Fibroblast of lung (primary cell): Measurements from ENCODE around the gene KMO. TPM values are rescaled to one million over a fixed set of nuclear protein-coding genes. Genes with fewer than 3 reads are reported as not detected.
A peak's percentile ranks its signal among the peaks of the same experiment; 100 is the strongest.

Experiments used
- DNase-seq, 2 donors: peaks; one replicate each; pipeline versions ENCODE4 v3.0.0 to v3.0.0-alpha.2; 2010; ENCODE audit warnings: low read depth in 2 of 2
- H2AFZ ChIP-seq: 2 replicates; pipeline ENCODE4 v1.5.1; 2012; ENCODE audit warnings: low read length, control low read depth, inconsistent platforms
- H3K27ac ChIP-seq: 2 replicates; pipeline ENCODE4 v1.5.1; 2011; ENCODE audit warnings: low read length, control low read depth; ENCODE audit not compliant: insufficient read depth
- H3K27me3 ChIP-seq: 2 replicates; pipeline ENCODE4 v1.5.1; 2011; ENCODE audit warnings: mild to moderate bottlenecking, low read length; ENCODE audit not compliant: control insufficient read depth, insufficient read depth
- H3K36me3 ChIP-seq: 2 replicates; pipeline ENCODE4 v1.5.1; 2011; ENCODE audit warnings: low read length; ENCODE audit not compliant: control insufficient read depth, insufficient read depth
- H3K4me1 ChIP-seq: 2 replicates; pipeline ENCODE4 v1.5.1; 2011; ENCODE audit warnings: low read length; ENCODE audit not compliant: control insufficient read depth, insufficient read depth; ENCODE audit errors: extremely low read depth
- H3K4me2 ChIP-seq: 2 replicates; pipeline ENCODE4 v1.5.1; 2011; ENCODE audit warnings: low read length, control low read depth; ENCODE audit not compliant: insufficient read depth; ENCODE audit errors: extremely low read depth
- H3K4me3 ChIP-seq, 4 experiments: fragments of 200-600 bp in 1 of 4; sonication (generic) in 1 of 4; replicated peaks in 1 of 4; 2 replicates each; pipeline ENCODE4 v1.5.1; 2011 to 2016; ENCODE audit warnings: low read length in 4 of 4, low read depth in 3 of 4, mild to moderate bottlenecking in 3 of 4, control low read depth in 2 of 4, inconsistent platforms in 1 of 4, mixed read lengths in 1 of 4; ENCODE audit not compliant: insufficient read depth in 1 of 4; ENCODE audit errors: control extremely low read depth in 1 of 4
- H3K79me2 ChIP-seq: 2 replicates; pipeline ENCODE4 v1.5.1; 2012; ENCODE audit warnings: mild to moderate bottlenecking, low read length, inconsistent platforms; ENCODE audit not compliant: control insufficient read depth, insufficient read depth
- H3K9ac ChIP-seq: 2 replicates; pipeline ENCODE4 v1.5.1; 2011; ENCODE audit warnings: mild to moderate bottlenecking, low read length, control low read depth; ENCODE audit not compliant: insufficient read depth
- H3K9me3 ChIP-seq: 2 replicates; pipeline ENCODE4 v1.5.1; 2012; ENCODE audit warnings: low read depth, low read length; ENCODE audit not compliant: control insufficient read depth, insufficient read depth
- H4K20me1 ChIP-seq: 2 replicates; pipeline ENCODE4 v1.5.1; 2011; ENCODE audit warnings: low read length; ENCODE audit not compliant: control insufficient read depth, insufficient read depth; ENCODE audit errors: extremely low read depth
- EZH2 ChIP-seq: IDR thresholded peaks from 2 replicates; pipeline ENCODE4 v1.5.1; 2012; ENCODE audit warnings: low read length, control low read depth, mild to moderate bottlenecking; ENCODE audit errors: missing control alignments
- polyA plus RNA-seq, 2 donors: library from polyadenylated mRNA; depleted of rRNA in 1 of 2; stranded (reverse) in 1 of 2; unstranded in 1 of 2; fragments of >200 nt; gene quantifications; 2 replicates each; pipeline ENCODE4 v1.2.1, GENCODE V29; 2011 to 2012; ENCODE audit warnings: missing spikeins in 1 of 2
- total RNA-seq: library from RNA; depleted of rRNA; stranded (reverse); fragments of >200 nt; gene quantifications from 2 replicates; pipeline ENCODE4 v1.2.1, GENCODE V29; 2014
- TF ChIP-seq, protein P1 (sequence below), 2 donors: IDR thresholded peaks in 1 of 2; conservative IDR thresholded peaks in 1 of 2; 1 replicate in 1 of 2; 2 replicates in 1 of 2; pipeline ENCODE4 v1.5.1; 2011 to 2012; ENCODE audit warnings: low read length in 2 of 2, control low read depth in 1 of 2, inconsistent platforms in 1 of 2, low read depth in 1 of 2, mild to moderate bottlenecking in 1 of 2

KMO gene
- total and polyA plus RNA-seq, 2 donors (not counting 1 experiment from before 2014, with no cell fraction given), result 0.07 TPM; not detected in 1

DNA sequence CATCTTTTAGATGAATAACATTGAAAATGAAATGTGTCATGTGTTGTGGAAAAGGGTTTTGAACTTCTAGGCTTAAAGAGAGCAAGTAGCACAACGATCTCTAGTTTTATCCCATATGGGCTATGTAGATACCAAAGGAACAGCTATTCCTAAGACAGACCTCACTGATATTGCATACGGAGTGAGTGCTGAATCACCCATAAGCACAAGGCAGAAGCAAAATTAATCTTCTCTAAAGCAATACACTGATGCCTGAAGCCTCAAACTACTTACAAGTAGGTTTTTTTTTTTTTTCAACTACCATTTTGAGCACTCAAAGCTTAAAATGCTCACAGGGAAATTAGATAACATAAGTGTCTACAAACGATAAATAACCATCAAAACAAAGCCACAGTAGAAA is 5.0 kb upstream of the KMO start:
- H3K4me1 ChIP-seq, result no peaks in the 10 kb centered on the region
- H3K36me3 ChIP-seq, result no peaks in the 10 kb centered on the region
- H3K9me3 ChIP-seq, result no peaks in the 10 kb centered on the region
- TF ChIP-seq, protein P1, sequence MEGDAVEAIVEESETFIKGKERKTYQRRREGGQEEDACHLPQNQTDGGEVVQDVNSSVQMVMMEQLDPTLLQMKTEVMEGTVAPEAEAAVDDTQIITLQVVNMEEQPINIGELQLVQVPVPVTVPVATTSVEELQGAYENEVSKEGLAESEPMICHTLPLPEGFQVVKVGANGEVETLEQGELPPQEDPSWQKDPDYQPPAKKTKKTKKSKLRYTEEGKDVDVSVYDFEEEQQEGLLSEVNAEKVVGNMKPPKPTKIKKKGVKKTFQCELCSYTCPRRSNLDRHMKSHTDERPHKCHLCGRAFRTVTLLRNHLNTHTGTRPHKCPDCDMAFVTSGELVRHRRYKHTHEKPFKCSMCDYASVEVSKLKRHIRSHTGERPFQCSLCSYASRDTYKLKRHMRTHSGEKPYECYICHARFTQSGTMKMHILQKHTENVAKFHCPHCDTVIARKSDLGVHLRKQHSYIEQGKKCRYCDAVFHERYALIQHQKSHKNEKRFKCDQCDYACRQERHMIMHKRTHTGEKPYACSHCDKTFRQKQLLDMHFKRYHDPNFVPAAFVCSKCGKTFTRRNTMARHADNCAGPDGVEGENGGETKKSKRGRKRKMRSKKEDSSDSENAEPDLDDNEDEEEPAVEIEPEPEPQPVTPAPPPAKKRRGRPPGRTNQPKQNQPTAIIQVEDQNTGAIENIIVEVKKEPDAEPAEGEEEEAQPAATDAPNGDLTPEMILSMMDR (conservative IDR thresholded peaks at IDR 0.05 in 1 of 2, IDR thresholded peaks at IDR 0.05 in 1 of 2; ENCODE audit: low read depth in 1 of 2, low read length in 2 of 2), result no peak
- TF ChIP-seq EZH2, result no peak
- peaks cover 6% of the 10 kb centered on the region for H3K27me3 ChIP-seq
- no peak for DNase-seq
- no peak overlapping the region for H3K27ac ChIP-seq
- H3K79me2 ChIP-seq, result no peaks in the 10 kb centered on the region
- no peak overlapping the region for H3K9ac ChIP-seq
- H3K4me2 ChIP-seq, result no peak overlapping the region
- H4K20me1 ChIP-seq, result no peaks in the 10 kb centered on the region
- H2AFZ ChIP-seq, result no peak overlapping the region
- no peak overlapping the region for H3K4me3 ChIP-seq

DNA sequence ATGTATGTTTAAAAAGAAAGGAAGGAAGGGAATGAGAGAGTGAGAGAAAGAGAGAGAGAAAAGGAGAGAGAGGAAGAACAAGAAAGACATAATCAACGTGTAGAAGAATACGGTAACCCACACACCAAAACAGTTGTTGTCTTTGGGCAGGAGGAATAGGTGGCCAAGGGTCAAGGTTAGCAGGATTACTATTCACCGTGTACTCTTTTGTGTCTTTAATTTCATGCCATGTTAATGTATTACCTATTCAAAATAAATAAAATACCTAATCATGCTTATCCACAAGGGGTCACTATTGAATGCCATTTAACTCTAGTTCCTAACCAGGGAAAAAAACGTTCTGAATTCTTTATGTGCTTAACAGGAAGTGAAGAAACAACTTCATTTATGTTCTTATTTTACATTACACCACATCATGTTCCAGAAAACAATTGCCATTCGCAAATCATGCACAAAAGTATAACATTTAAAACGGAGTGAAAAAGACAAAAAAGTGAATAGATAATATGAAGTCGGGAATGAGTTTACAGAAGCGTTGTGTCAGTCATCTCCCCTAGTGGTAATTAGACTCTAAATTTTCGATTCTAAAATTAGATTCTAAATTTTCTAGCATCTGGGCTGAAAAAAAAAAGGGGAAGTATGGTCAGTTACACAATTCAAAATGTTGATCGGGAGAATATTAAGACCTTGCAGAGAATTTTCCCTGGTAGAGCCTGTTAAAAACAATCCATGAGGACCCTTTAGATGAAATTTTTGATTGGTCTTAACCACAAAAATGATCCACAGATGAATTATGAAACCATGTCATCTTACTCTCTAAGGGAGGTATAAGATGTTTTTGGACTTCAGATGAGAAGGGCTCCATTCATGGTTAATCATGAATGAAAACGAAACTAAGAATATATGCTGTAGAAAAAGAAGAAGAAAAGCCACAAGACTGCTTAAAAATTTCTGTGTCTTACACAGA is 700 bp upstream of the KMO start:
- Histone ChIP-seq H3K4me1 (no peaks in the 10 kb centered on the region), H3K9ac (peak overlapping the region; percentile 22), H2AFZ (peak overlapping the region; percentile 41), H3K4me2 (peak overlapping the region; percentile 96), H4K20me1 (no peaks in the 10 kb centered on the region), H3K9me3 (no peaks in the 10 kb centered on the region), H3K36me3 (no peaks in the 10 kb centered on the region), H3K4me3 (peak overlapping the region; percentile 42 to 82 (median 69)), H3K79me2 (no peaks in the 10 kb centered on the region), H3K27me3 (peaks cover 3% of the 10 kb centered on the region), H3K27ac (no peak overlapping the region)
- DNase-seq, result peak; percentile 68 to 88
- TF ChIP-seq, protein P1 (conservative IDR thresholded peaks at IDR 0.05 in 1 of 2, IDR thresholded peaks at IDR 0.05 in 1 of 2; ENCODE audit: low read depth in 1 of 2, low read length in 2 of 2), result peak in 1 of 2 donors; percentile 52
- no peak for TF ChIP-seq EZH2

DNA sequence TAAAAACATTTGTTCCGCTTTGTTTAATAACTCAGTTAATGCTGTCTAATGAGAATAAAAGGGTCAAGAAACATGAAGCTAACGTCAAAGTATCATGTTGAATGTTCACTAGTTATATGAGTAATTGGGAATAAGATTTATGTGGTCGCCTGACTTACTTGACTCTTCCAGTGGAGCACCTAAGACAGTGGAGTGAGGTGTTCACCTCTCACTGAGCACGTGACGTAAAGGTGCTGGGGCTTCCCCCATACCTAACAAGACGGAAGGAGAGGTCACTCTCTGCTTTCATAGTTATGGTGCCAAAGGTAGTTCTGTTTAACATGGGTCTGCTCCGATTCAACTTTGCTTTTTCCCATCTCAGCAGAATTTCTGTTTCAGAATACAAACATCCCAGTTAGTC is 686 bp downstream of the KMO start:
- Histone ChIP-seq H3K27ac (no peak overlapping the region), H3K4me3 (no peak overlapping the region), H4K20me1 (no peaks in the 10 kb centered on the region), H2AFZ (no peak overlapping the region), H3K9ac (no peak overlapping the region), H3K79me2 (no peaks in the 10 kb centered on the region), H3K9me3 (no peaks in the 10 kb centered on the region), H3K27me3 (peaks cover 3% of the 10 kb centered on the region), H3K36me3 (no peaks in the 10 kb centered on the region), H3K4me2 (no peak overlapping the region), H3K4me1 (no peaks in the 10 kb centered on the region)
- DNase-seq, result no peak
- TF ChIP-seq, protein P1 (conservative IDR thresholded peaks at IDR 0.05 in 1 of 2, IDR thresholded peaks at IDR 0.05 in 1 of 2; ENCODE audit: low read depth in 1 of 2, low read length in 2 of 2), result no peak
- no peak for TF ChIP-seq EZH2
